Cardiac muscle cell (in vitro differentiated cells and primary cell): ENCODE results near the gene POMT2. TPM values are rescaled to one million over a fixed set of nuclear protein-coding genes. Genes with fewer than 3 reads are reported as not detected.

Experiments
- DNase-seq, 2 donors: peaks; one replicate each; pipeline versions ENCODE4 v3.0.0 to v3.0.0-alpha.2; 2010 to 2017; ENCODE audit warnings: low read depth in 1 of 2, low spot score in 1 of 2
- H3K27ac ChIP-seq: fragments of 200-600 bp; sonication (generic); 2 replicates; pipeline ENCODE4 v1.5.1; 2016
- H3K27me3 ChIP-seq: fragments of 200-600 bp; sonication (generic); 2 replicates; pipeline ENCODE4 v1.6.0; 2016; ENCODE audit warnings: control low read depth
- H3K36me3 ChIP-seq: fragments of 200-600 bp; sonication (generic); 2 replicates; pipeline ENCODE4 v1.5.1; 2016; ENCODE audit warnings: control low read depth
- H3K4me1 ChIP-seq: fragments of 200-600 bp; sonication (generic); 2 replicates; pipeline ENCODE4 v1.8.1; 2017; ENCODE audit warnings: low read depth, mild to moderate bottlenecking, mixed run types
- H3K4me3 ChIP-seq: fragments of 200-600 bp; sonication (generic); 2 replicates; pipeline ENCODE4 v1.5.1; 2016; ENCODE audit warnings: mild to moderate bottlenecking
- H3K9me3 ChIP-seq: fragments of 200-600 bp; sonication (generic); 2 replicates; pipeline ENCODE4 v1.5.1; 2017; ENCODE audit warnings: low read depth, mild to moderate bottlenecking, control low read depth
- CTCF ChIP-seq: IDR thresholded peaks from 2 replicates; pipeline ENCODE4 v1.5.1; 2012; ENCODE audit warnings: low read depth, mild to moderate bottlenecking, low read length
- polyA plus RNA-seq: library from polyadenylated mRNA; unstranded; fragments of >200 nt; fragmentation: Nextera tagmentation; extraction: Ambion mirVana; gene quantifications from 2 replicates; pipeline ENCODE4 v1.2.1, GENCODE V29; 2016
- total RNA-seq: library from RNA; depleted of rRNA; stranded (reverse); fragments of >200 nt; gene quantifications from 2 replicates; pipeline ENCODE4 v1.2.3, GENCODE V29; 2016

Gene POMT2
- total and polyA plus RNA-seq, 2 experiments from 2014 or later = 29.2 to 40.8 TPM

- peaks cover 16% of the 10 kb centered on the region for H3K27me3 ChIP-seq
- H3K36me3 ChIP-seq = no peaks in the 10 kb centered on the region
- no peak overlapping the region for H3K4me3 ChIP-seq
- no peak for DNase-seq
- TF ChIP-seq CTCF = no peak
- no peaks in the 10 kb centered on the region for H3K9me3 ChIP-seq
- no peak overlapping the region for H3K27ac ChIP-seq
- H3K4me1 ChIP-seq = no peaks in the 10 kb centered on the region
Observed at GRCh38 chr14:77276959-77277358, 43.7 kb downstream of the POMT2 start.

GRCh38 chr14:77276295-77276935, 44.3 kb downstream of the POMT2 start:
- no peak for TF ChIP-seq CTCF
- Histone ChIP-seq H3K9me3 (no peaks in the 10 kb centered on the region), H3K4me3 (no peak overlapping the region), H3K36me3 (no peaks in the 10 kb centered on the region), H3K27ac (no peak overlapping the region), H3K4me1 (no peaks in the 10 kb centered on the region), H3K27me3 (peaks cover 22% of the 10 kb centered on the region)
- no peak for DNase-seq

- Histone ChIP-seq H3K4me3 (no peak overlapping the region), H3K27ac (no peak overlapping the region), H3K36me3 (no peaks in the 10 kb centered on the region), H3K9me3 (no peaks in the 10 kb centered on the region), H3K27me3 (peaks cover 30% of the 10 kb centered on the region), H3K4me1 (peaks cover 5% of the 10 kb centered on the region)
- DNase-seq = no peak
- TF ChIP-seq CTCF = no peak
Observed at GRCh38 chr14:77275601-77276017, 45.1 kb downstream of the POMT2 start.

- Histone ChIP-seq H3K27ac (no peak overlapping the region), H3K4me3 (no peak overlapping the region), H3K36me3 (no peaks in the 10 kb centered on the region), H3K9me3 (no peaks in the 10 kb centered on the region), H3K4me1 (peaks cover 5% of the 10 kb centered on the region), H3K27me3 (peaks cover 35% of the 10 kb centered on the region)
- no peak for TF ChIP-seq CTCF
- DNase-seq = no peak
Observed at GRCh38 chr14:77275041-77275580, 45.6 kb downstream of the POMT2 start.

- no peak for TF ChIP-seq CTCF
- Histone ChIP-seq H3K4me1 (peaks cover 5% of the 10 kb centered on the region), H3K27me3 (peaks cover 48% of the 10 kb centered on the region), H3K27ac (no peak overlapping the region), H3K9me3 (no peaks in the 10 kb centered on the region), H3K4me3 (no peak overlapping the region), H3K36me3 (no peaks in the 10 kb centered on the region)
- no peak for DNase-seq
Observed at GRCh38 chr14:77273796-77274195, 46.9 kb downstream of the POMT2 start.
